Neural crest cell (in vitro differentiated cells): ENCODE results near the gene SLC35F2. TPM values are rescaled to one million over a fixed set of nuclear protein-coding genes. Genes with fewer than 3 reads are reported as not detected.

Experiments
- DNase-seq: peaks from one replicate; pipeline ENCODE4 v3.0.0; 2021; ENCODE audit warnings: low read depth, mixed read lengths, low spot score
- H3K27ac Mint-ChIP-seq: one replicate; pipeline ENCODE4 v1.8.0; 2021; ENCODE audit warnings: mild to moderate bottlenecking, mixed read lengths; ENCODE audit not compliant: unreplicated experiment
- H3K27me3 Mint-ChIP-seq: 2 replicates; pipeline ENCODE4 v1.8.0; 2021; ENCODE audit warnings: low read depth, mild to moderate bottlenecking, mixed read lengths
- H3K36me3 Mint-ChIP-seq: 2 replicates; pipeline ENCODE4 v1.8.0; 2021; ENCODE audit warnings: low read depth, mild to moderate bottlenecking, mixed read lengths
- H3K4me1 Mint-ChIP-seq: 2 replicates; pipeline ENCODE4 v1.8.0; 2021; ENCODE audit warnings: mixed read lengths
- H3K4me3 Mint-ChIP-seq: one replicate; pipeline ENCODE4 v1.8.0; 2021; ENCODE audit warnings: mild to moderate bottlenecking, mixed read lengths
- H3K9me3 Mint-ChIP-seq: 2 replicates; pipeline ENCODE4 v1.8.0; 2021; ENCODE audit warnings: mixed read lengths
- CTCF ChIP-seq: fragments of 200-600 bp; sonication (generic); conservative IDR thresholded peaks from 2 replicates; pipeline ENCODE4 v1.5.0; 2021; ENCODE audit warnings: antibody characterized with exemption, mild to moderate bottlenecking
- total RNA-seq: library from RNA; stranded (reverse); gene quantifications from 2 replicates; pipeline ENCODE4 v1.2.1, GENCODE V29; 2021

The SLC35F2 gene
- total RNA-seq, 1 donor from 2014 or later = 18.5 TPM

- Mint-ChIP-seq H3K27me3 (no peaks in the 10 kb centered on the region), H3K36me3 (peaks cover 5% of the 10 kb centered on the region), H3K4me1 (no peaks in the 10 kb centered on the region), H3K9me3 (no peaks in the 10 kb centered on the region), H3K4me3 (no peak overlapping the region), H3K27ac (no peak overlapping the region)
- TF ChIP-seq CTCF = no peak
- DNase-seq = no peak
These were observed 50.1 kb downstream of the SLC35F2 start for GRCh38 chr11:107808521-107808920.

DNA sequence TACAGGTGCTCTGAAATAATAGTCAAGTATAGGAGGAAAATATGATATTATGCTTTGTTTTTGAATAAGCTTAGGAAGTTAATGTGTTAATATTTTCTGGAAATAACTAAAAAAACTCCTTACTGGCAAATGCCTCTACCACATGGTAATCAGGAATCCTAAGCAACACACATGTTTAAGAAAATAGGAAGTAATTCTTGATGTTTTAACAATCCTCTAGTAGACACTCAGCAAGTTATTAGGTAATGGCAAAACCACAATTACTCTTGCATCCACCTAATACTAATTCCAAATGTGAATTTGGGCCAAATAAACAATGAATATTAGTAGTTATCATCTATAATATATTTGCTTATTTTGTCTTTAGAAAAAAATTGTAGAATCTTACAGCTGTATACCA, 53.6 kb downstream of the SLC35F2 start:
- no peak overlapping the region for H3K4me3 Mint-ChIP-seq
- H3K4me1 Mint-ChIP-seq = no peaks in the 10 kb centered on the region
- no peaks in the 10 kb centered on the region for H3K27me3 Mint-ChIP-seq
- no peaks in the 10 kb centered on the region for H3K9me3 Mint-ChIP-seq
- peaks cover 5% of the 10 kb centered on the region for H3K36me3 Mint-ChIP-seq
- no peak for TF ChIP-seq CTCF
- no peak for DNase-seq
- H3K27ac Mint-ChIP-seq = no peak overlapping the region

DNA sequence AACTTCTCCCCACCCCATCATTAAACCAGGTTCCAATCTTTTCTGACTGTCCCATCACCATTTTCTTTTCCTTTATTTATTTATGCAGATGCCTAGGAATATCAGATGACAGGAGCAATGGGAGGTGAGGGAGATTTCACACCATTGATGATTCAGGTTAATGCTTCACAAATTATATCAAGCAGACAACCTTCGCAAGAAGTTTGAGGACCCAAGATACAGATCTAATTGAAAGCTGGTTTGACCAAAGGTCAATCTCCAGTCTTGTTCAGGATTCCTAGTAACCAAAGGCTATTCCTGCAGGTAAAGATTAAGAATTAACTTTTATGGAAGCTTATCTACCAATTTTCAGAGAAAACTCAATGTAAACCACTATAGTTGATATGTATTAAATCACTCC, 54.4 kb downstream of the SLC35F2 start:
- TF ChIP-seq CTCF = no peak
- Mint-ChIP-seq H3K27me3 (no peaks in the 10 kb centered on the region), H3K4me3 (no peak overlapping the region), H3K27ac (no peak overlapping the region), H3K9me3 (peaks cover under 1% of the 10 kb centered on the region), H3K4me1 (no peaks in the 10 kb centered on the region), H3K36me3 (peaks cover 6% of the 10 kb centered on the region)
- DNase-seq = no peak

GRCh38 chr11:107801641-107802040, 56.9 kb downstream of the SLC35F2 start:
- Mint-ChIP-seq H3K4me3 (no peak overlapping the region), H3K36me3 (peaks cover 8% of the 10 kb centered on the region), H3K4me1 (no peaks in the 10 kb centered on the region), H3K27me3 (no peaks in the 10 kb centered on the region), H3K9me3 (peaks cover 2% of the 10 kb centered on the region), H3K27ac (no peak overlapping the region)
- TF ChIP-seq CTCF = no peak
- no peak for DNase-seq

- TF ChIP-seq CTCF = peak; percentile 96
- H3K9me3 Mint-ChIP-seq = peaks cover 2% of the 10 kb centered on the region
- H3K27me3 Mint-ChIP-seq = no peaks in the 10 kb centered on the region
- H3K36me3 Mint-ChIP-seq = peaks cover 6% of the 10 kb centered on the region
- no peaks in the 10 kb centered on the region for H3K4me1 Mint-ChIP-seq
- no peak overlapping the region for H3K4me3 Mint-ChIP-seq
- peak; percentile 63 for DNase-seq
- H3K27ac Mint-ChIP-seq = no peak overlapping the region
These were observed 59.2 kb downstream of the SLC35F2 start for GRCh38 chr11:107799218-107799859.
